IPS-NIHi7 (cell line): Measurements from ENCODE around the gene EMC6.
"Not testable (repeated sequence)": the region's sequence is repeated elsewhere in the genome, so short reads cannot be mapped to it uniquely, and the experiment has no call there.

Experiments
- DNase-seq: peaks from one replicate; pipeline ENCODE4 v3.0.0; 2012; ENCODE audit warnings: mixed read lengths; ENCODE audit errors: extremely low spot score

Gene EMC6

GRCh38 chr17:3681057-3681456, 12.4 kb downstream of the EMC6 start:
- no peak for DNase-seq

GRCh38 chr17:3681565-3681964, 13.0 kb downstream of the EMC6 start:
- DNase-seq = no peak

GRCh38 chr17:3682033-3682432, 13.4 kb downstream of the EMC6 start:
- DNase-seq = no peak

- DNase-seq = peak; percentile 88
These were observed 14.5 kb downstream of the EMC6 start for GRCh38 chr17:3683054-3683511.

GRCh38 chr17:3685174-3685573, 16.6 kb downstream of the EMC6 start:
- DNase-seq = no peak

- DNase-seq = no peak
These were observed 19.5 kb downstream of the EMC6 start for GRCh38 chr17:3688027-3688553.

- DNase-seq = no peak
These were observed 20.2 kb downstream of the EMC6 start for GRCh38 chr17:3688852-3689261.

GRCh38 chr17:3689262-3690093, 20.9 kb downstream of the EMC6 start:
- DNase-seq = no peak

GRCh38 chr17:3690094-3690715, 21.6 kb downstream of the EMC6 start:
- no peak for DNase-seq

- peak; percentile 57 for DNase-seq
These were observed 23.0 kb downstream of the EMC6 start for GRCh38 chr17:3691617-3692067.

- DNase-seq = no peak
These were observed 23.7 kb downstream of the EMC6 start for GRCh38 chr17:3692346-3692745.

GRCh38 chr17:3693141-3693540, 24.5 kb downstream of the EMC6 start:
- no peak for DNase-seq

GRCh38 chr17:3693829-3694231, 25.2 kb downstream of the EMC6 start:
- no peak for DNase-seq

GRCh38 chr17:3695129-3695722, 26.6 kb downstream of the EMC6 start:
- no peak for DNase-seq

GRCh38 chr17:3695723-3696411, 27.3 kb downstream of the EMC6 start, which contains the start of gene P2RX5:
P2RX5 (minus strand) TSS chr17:3696155; CDS start chr17:3696005, 150 bp downstream.
- peak; percentile 70 for DNase-seq

GRCh38 chr17:3697103-3697476, 28.5 kb downstream of the EMC6 start:
- no peak for DNase-seq

- no peak for DNase-seq
These were observed 29.5 kb downstream of the EMC6 start for GRCh38 chr17:3698139-3698538.

GRCh38 chr17:3699951-3700350, 31.3 kb downstream of the EMC6 start:
- DNase-seq = no peak

GRCh38 chr17:3702041-3702539, 33.5 kb downstream of the EMC6 start:
- DNase-seq = not testable (repeated sequence)

GRCh38 chr17:3704931-3705717, 36.5 kb downstream of the EMC6 start:
- no peak for DNase-seq

- not testable (repeated sequence) for DNase-seq
These were observed 37.0 kb downstream of the EMC6 start for GRCh38 chr17:3705718-3705984.
